HepG2 (cell line): ENCODE results near the gene CHRNB1. TPM values are rescaled to one million over a fixed set of nuclear protein-coding genes. Genes with fewer than 3 reads are reported as not detected.

Source experiments
- ATAC-seq: fragments of 200-7000 bp; cut with Tn5 transposase; 3 replicates; pipeline ENCODE4 v1.9.1; 2020; ENCODE audit warnings: mild to moderate bottlenecking, moderate library complexity
- BruUV-seq: library from RNA; stranded (reverse); fragments of 400-500 nt; replicated peaks from 2 replicates; lab custom pipeline; 2021; lab: Mats Ljungman, UMichigan
- CTCF ChIA-PET: fragments of 300-600 bp; formaldehyde crosslinking; extraction: SDS; loops from one replicate; lab custom pipeline; 2021; ENCODE audit warnings: low total read pairs, inconsistent platforms, low intra/inter-chr PET ratio; lab: Yijun Ruan, JAX
- POLR2A ChIA-PET: fragments of 350-600 bp; sonication (Branson Sonifier 250); formaldehyde crosslinking; loops from one replicate; lab custom pipeline; 2020; ENCODE audit warnings: antibody characterized with exemption, inconsistent platforms; lab: Yijun Ruan, JAX
- DNase-seq: peaks from one replicate; pipeline ENCODE4 v3.0.0-alpha.2; 2015; ENCODE audit warnings: low spot score
- FAIRE-seq: peaks from 3 replicates; lab custom pipeline; 2011; peaks lifted over from hg19 to GRCh38; lab: Jason Lieb, UNC
- H2AFZ ChIP-seq: one replicate; pipeline ENCODE4 v1.6.1; 2011; ENCODE audit warnings: low read length, inconsistent platforms
- H3K27ac ChIP-seq: fragments of 300-600 bp; 3 replicates; pipeline ENCODE4 v1.8.0; 2011; ENCODE audit warnings: mixed run types, mild to moderate bottlenecking, mixed read lengths, low read length, inconsistent platforms; ENCODE audit not compliant: insufficient read depth; ENCODE audit errors: extremely low read length
- H3K27me3 ChIP-seq, 2 experiments: fragments of 200-600 bp in 1 of 2; 2 replicates in 1 of 2; 3 replicates in 1 of 2; pipeline versions ENCODE4 v1.6.0 to v1.8.0; 2011; ENCODE audit warnings: low read length in 2 of 2, mild to moderate bottlenecking in 2 of 2, moderate library complexity in 2 of 2, inconsistent platforms in 1 of 2; ENCODE audit not compliant: insufficient read depth in 2 of 2, control insufficient read depth in 1 of 2
- H3K36me3 ChIP-seq, 2 experiments: fragments of 200-600 bp in 1 of 2; replicated peaks in 1 of 2; 2 replicates in 1 of 2; 3 replicates in 1 of 2; pipeline versions ENCODE4 v1.5.1 to v1.8.0; 2011; ENCODE audit warnings: low read length in 2 of 2, inconsistent platforms in 1 of 2; ENCODE audit not compliant: insufficient read depth in 2 of 2, control insufficient read depth in 1 of 2
- H3K4me1 ChIP-seq: 2 replicates; pipeline ENCODE4 v1.5.1; 2012; ENCODE audit warnings: low read length, inconsistent platforms; ENCODE audit not compliant: insufficient read depth
- H3K4me2 ChIP-seq: 2 replicates; pipeline ENCODE4 v1.6.0; 2011; ENCODE audit warnings: low read depth, low read length, inconsistent platforms
- H3K4me3 ChIP-seq, 3 experiments: fragments of 200-600 bp in 1 of 3; sonication (generic), shearing (Covaris generic) in 1 of 3; replicated peaks in 1 of 3; 2 replicates each; pipeline ENCODE4 v1.5.1; 2011 to 2016; ENCODE audit warnings: low read length in 3 of 3, inconsistent platforms in 2 of 3, low read depth in 2 of 3, mild to moderate bottlenecking in 2 of 3, control low read depth in 1 of 3, mixed read lengths in 1 of 3; ENCODE audit not compliant: insufficient read depth in 1 of 3
- H3K79me2 ChIP-seq: one replicate; pipeline ENCODE4 v1.6.1; 2011; ENCODE audit warnings: low read length, inconsistent platforms; ENCODE audit not compliant: insufficient read depth
- H3K9ac ChIP-seq: 2 replicates; pipeline ENCODE4 v1.6.0; 2011; ENCODE audit warnings: mild to moderate bottlenecking, low read depth, low read length, inconsistent platforms; ENCODE audit not compliant: insufficient read depth
- H3K9me3 ChIP-seq: 2 replicates; pipeline ENCODE4 v1.5.1; 2012; ENCODE audit warnings: mild to moderate bottlenecking, low read length
- H4K20me1 ChIP-seq: 2 replicates; pipeline ENCODE4 v1.6.0; 2011; ENCODE audit warnings: inconsistent platforms, mild to moderate bottlenecking, low read length, moderate library complexity; ENCODE audit not compliant: insufficient read depth
- CHCHD3 ChIP-seq: sonication (generic); formaldehyde crosslinking; IDR thresholded peaks from 2 replicates; pipeline ENCODE4 v1.8.0; 2022; ENCODE audit warnings: mild to moderate bottlenecking, missing genetic modification reagents, moderate library complexity
- CREM ChIP-seq, 2 experiments: sonication (generic) in 1 of 2; formaldehyde crosslinking in 1 of 2; IDR thresholded peaks; 2 replicates each; pipeline versions ENCODE4 v1.4.0 to v1.6.1; 2016 to 2020; ENCODE audit warnings: antibody characterized with exemption in 1 of 2, mild to moderate bottlenecking in 1 of 2, missing genetic modification reagents in 1 of 2
- DBP ChIP-seq: sonication (generic); formaldehyde crosslinking; IDR thresholded peaks from 2 replicates; pipeline ENCODE4 v1.4.0; 2020; ENCODE audit warnings: missing genetic modification reagents; ENCODE audit errors: not compliant biosample characterization
- IKZF4 ChIP-seq: sonication (generic); formaldehyde crosslinking; IDR thresholded peaks from 2 replicates; pipeline ENCODE4 v1.5.1; 2020; ENCODE audit warnings: borderline replicate concordance, mild to moderate bottlenecking, low read depth, missing genetic modification reagents; ENCODE audit errors: not compliant biosample characterization
- KLF11 ChIP-seq: IDR thresholded peaks from 2 replicates; pipeline ENCODE4 v1.6.1; 2016; ENCODE audit warnings: missing compliant biosample characterization
- MAFF ChIP-seq: IDR thresholded peaks from 2 replicates; pipeline ENCODE4 v1.6.1; 2011; ENCODE audit warnings: low read depth, low read length, improper control_type of control experiment
- MNT ChIP-seq: fragments of 450-650 bp; IDR thresholded peaks from 2 replicates; pipeline ENCODE4 v1.6.1; 2016
- NAIF1 ChIP-seq: sonication (generic); formaldehyde crosslinking; IDR thresholded peaks from 2 replicates; pipeline ENCODE4 v1.5.0; 2020; ENCODE audit warnings: mild to moderate bottlenecking, missing genetic modification reagents, borderline replicate concordance
- SIX1 ChIP-seq: sonication (generic); formaldehyde crosslinking; IDR thresholded peaks from 2 replicates; pipeline ENCODE4 v1.4.0; 2020; ENCODE audit warnings: missing genetic modification reagents, borderline replicate concordance
- ZNF318 ChIP-seq: sonication (generic); formaldehyde crosslinking; IDR thresholded peaks from 2 replicates; pipeline ENCODE4 v1.4.0; 2020; ENCODE audit warnings: mild to moderate bottlenecking, missing genetic modification reagents
- ZNF354B ChIP-seq: sonication (generic); formaldehyde crosslinking; IDR thresholded peaks from 2 replicates; pipeline ENCODE4 v1.8.0; 2022; ENCODE audit warnings: mild to moderate bottlenecking, missing genetic modification reagents
- WGBS: methylation state at CpG from one replicate; pipeline ENCODE4 v1.1.6; 2017; ENCODE audit warnings: low lambda C conversion rate; 5-methylcytosine and 5-hydroxymethylcytosine counted together
- in situ Hi-C: cut with HindIII; loops from 2 replicates; pipeline ENCODE4 v1.10.0; 2017; ENCODE audit warnings: low pct_unique_long_range_greater_than_20kb; ENCODE audit not compliant: extremely low pct_ligation_motif_present
- intact Hi-C: fragments of 100-400 bp; cut with micrococcal nuclease; formaldehyde crosslinking; loops from one replicate; pipeline ENCODE4 v1.10.0; 2022; ENCODE audit not compliant: unreplicated experiment
- polyA plus RNA-seq, 8 experiments: library from polyadenylated mRNA; depleted of rRNA in 3 of 8; stranded (reverse) in 7 of 8; unstranded in 1 of 8; fragments of >200 nt; fragmentation: Illumina TruSeq in 4 of 8; extraction: Trizol in 4 of 8; gene quantifications; 2 replicates each; pipeline versions ENCODE4 v1.2.1 to v1.2.3, GENCODE V29; 2011 to 2016; ENCODE audit warnings: low read depth in 4 of 8, missing spikeins in 1 of 8, mixed read lengths in 1 of 8; ENCODE audit not compliant: insufficient read depth in 1 of 8
- total RNA-seq, 5 experiments: library from RNA; depleted of rRNA; stranded (reverse); fragments of >200 nt; fragmentation: Illumina TruSeq; extraction: Trizol; gene quantifications; 2 replicates each; pipeline ENCODE4 v1.2.3, GENCODE V29; 2016; ENCODE audit warnings: low read depth in 1 of 5

The CHRNB1 gene
- total and polyA plus RNA-seq, 2 of the 13 experiments (the other 11 are each of a cell fraction or from before 2014, with no cell fraction given): 5.4 to 33.7 TPM

- TF ChIP-seq IKZF4 (CRISPR knock-in tag): no peak
- 0 out of 2 replicates have a peak, but pooled peaks have one; percentile 43 for TF ChIP-seq ZNF354B (CRISPR knock-in tag)
- no peak for TF ChIP-seq CHCHD3 (CRISPR knock-in tag)
- no peak for TF ChIP-seq NAIF1 (CRISPR knock-in tag)
Observed at GRCh38 chr17:7484919-7485377, 40.1 kb downstream of the CHRNB1 start (continued).

- FAIRE-seq (no peak), ATAC-seq (no peak), DNase-seq (no peak)
- ChIA-PET CTCF (no interaction called here), POLR2A (interaction anchor here (0.9 to 5.5 kb wide), 5 partner anchors 10 to 200 kb away, joined by 3 to 41 read pairs (median 10); partner anchors contain the start of genes TMEM256 and TMEM95)
- intact Hi-C loops: no loop called here
- in situ Hi-C loops: no loop called here
- H3K4me1 ChIP-seq: peaks cover 73% of the 10 kb centered on the region
- BruUV-seq: no TSS peak
- peaks cover 57% of the 10 kb centered on the region for H3K79me2 ChIP-seq
- H3K4me3 ChIP-seq: peak overlapping the region; percentile 64 to 82 (median 70); a peak in 5 of 6 replicates
- peak overlapping the region; percentile 34 for H3K27ac ChIP-seq
- H4K20me1 ChIP-seq: peaks cover 49% of the 10 kb centered on the region
- no peaks in the 10 kb centered on the region; a peak in 2 of 5 replicates for H3K27me3 ChIP-seq
- H2AFZ ChIP-seq: no peak overlapping the region
- no peaks in the 10 kb centered on the region for H3K9me3 ChIP-seq
- peak overlapping the region; percentile 99 for H3K4me2 ChIP-seq
- H3K36me3 ChIP-seq: peaks cover 0 to 8% of the 10 kb centered on the region in 2 experiments; a peak in 1 of 5 replicates
- 28% methylated on average over 3 of the region's 3 CpGs for WGBS
- H3K9ac ChIP-seq: peak overlapping the region; percentile 81
- TF ChIP-seq MNT: no peak
- TF ChIP-seq ZNF318 (CRISPR knock-in tag): no peak
- no peak for TF ChIP-seq SIX1 (CRISPR knock-in tag)
- TF ChIP-seq CREM (IDR thresholded peaks at IDR 0.05): no peak
- no peak for TF ChIP-seq CREM (CRISPR knock-in tag; IDR thresholded peaks at IDR 0.05)
- TF ChIP-seq DBP: no peak
- no peak for TF ChIP-seq KLF11 (CRISPR knock-in tag)
- no peak for TF ChIP-seq MAFF
- no peak for TF ChIP-seq IKZF4 (CRISPR knock-in tag)
Observed at GRCh38 chr17:7486181-7486580, 41.3 kb downstream of the CHRNB1 start.
